GM18520 (cell line): Measurements from ENCODE around the gene HSD17B11.
"Not testable (repeated sequence)": the region's sequence is repeated elsewhere in the genome, so short reads cannot be mapped to it uniquely, and the experiment has no call there.

Experiments used
- ATAC-seq: cut with Tn5 transposase; IDR thresholded peaks from one replicate; pipeline ENCODE4 v1.9.1; 2021; ENCODE audit not compliant: unreplicated experiment

The HSD17B11 gene

DNA sequence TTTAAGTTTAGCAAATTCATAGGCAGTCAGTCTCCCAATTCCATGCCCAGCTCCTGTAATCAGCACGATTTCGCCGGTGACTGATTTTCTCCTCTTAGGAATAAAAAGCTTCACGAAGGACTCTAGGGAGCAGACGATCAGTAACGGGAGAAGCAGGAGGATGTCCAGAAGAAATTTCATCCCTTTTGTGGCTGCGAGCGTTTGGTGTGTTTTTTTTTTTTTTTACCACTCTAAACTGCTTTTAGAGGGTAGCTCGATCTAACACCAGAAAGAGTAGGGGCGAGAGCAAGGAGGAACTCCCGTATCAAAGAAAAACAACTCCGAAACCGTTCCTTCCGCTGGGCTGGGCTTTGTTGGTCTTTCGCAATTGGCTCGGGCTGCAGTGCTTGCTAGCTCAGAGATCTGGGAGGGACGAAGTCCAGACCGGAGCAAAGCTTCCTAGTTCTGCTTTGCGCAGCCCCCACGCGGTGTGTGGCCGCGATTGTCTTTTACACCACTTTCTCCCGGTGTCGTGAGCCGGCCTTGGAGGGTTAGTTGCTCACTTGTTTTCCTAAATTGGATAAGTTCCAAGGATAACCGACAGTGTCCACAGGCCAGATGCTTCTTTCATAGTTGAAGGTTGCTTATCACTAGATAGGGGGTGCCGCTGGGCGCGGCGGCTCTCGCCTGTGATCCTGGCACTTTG is at the start of gene HSD17B11:
Gene HSD17B11 (minus strand): TSS at position 298 of the 685 bp plus-strand sequence. CDS start 118 bp downstream, at position 180.
- ATAC-seq, result peak; percentile 100

DNA sequence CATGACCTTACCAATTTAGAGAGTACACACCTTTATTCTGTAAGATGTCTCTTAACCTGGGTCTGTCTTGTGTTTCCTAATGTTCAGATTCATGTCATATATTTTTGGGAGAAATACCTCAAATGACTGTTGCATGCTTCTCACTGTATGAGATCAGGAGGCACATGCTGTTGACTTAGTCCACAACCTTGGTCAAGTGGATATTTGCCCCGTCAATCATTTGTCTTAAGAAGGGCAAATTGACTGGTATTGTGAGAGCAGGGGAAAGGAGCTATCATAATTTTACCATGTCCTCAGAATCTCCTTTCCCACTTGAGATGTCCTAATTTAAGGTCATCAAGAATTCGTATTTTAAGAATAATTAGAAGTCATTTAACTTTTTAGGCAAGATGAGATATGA is 42.4 kb upstream of the HSD17B11 start:
- ATAC-seq, result no peak

- ATAC-seq, result no peak
Observed at GRCh38 chr4:87430038-87430437, 39.0 kb upstream of the HSD17B11 start.

DNA sequence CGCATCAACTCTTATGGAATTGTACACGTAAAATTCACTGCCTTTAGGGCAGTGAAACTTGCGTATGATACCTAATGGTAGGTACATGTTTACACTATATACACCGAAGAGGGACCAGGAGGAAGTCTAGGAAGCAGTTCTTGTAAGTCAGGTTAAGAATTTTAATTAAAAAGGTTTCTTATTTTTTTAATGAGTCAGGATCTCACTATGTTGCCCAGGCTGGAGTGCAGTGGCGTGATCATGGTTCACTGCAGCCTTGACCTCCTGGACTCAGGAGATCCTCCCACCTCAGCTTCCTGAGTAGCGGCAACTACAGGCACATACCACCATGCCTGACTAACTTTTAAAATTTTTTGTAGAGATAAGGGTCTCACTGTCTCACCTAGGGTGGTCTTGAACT is 38.0 kb upstream of the HSD17B11 start:
- ATAC-seq, result no peak

DNA sequence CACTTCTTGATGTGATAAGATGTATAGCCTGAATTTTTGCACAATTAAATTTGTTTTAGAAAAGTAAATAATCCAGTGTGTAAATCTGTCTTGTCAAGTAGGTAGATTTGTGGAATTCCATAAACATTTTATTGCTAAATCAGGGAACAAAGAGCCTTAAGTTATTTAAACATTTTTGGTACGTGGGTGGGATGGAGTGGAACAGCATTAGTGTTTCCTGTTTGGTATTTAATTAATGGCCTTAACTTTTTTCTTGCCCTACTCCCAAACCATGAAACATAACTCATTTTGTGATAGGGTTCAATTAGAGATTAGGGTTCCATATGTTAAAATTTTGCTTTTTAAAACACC is 36.5 kb upstream of the HSD17B11 start:
- ATAC-seq, result no peak

DNA sequence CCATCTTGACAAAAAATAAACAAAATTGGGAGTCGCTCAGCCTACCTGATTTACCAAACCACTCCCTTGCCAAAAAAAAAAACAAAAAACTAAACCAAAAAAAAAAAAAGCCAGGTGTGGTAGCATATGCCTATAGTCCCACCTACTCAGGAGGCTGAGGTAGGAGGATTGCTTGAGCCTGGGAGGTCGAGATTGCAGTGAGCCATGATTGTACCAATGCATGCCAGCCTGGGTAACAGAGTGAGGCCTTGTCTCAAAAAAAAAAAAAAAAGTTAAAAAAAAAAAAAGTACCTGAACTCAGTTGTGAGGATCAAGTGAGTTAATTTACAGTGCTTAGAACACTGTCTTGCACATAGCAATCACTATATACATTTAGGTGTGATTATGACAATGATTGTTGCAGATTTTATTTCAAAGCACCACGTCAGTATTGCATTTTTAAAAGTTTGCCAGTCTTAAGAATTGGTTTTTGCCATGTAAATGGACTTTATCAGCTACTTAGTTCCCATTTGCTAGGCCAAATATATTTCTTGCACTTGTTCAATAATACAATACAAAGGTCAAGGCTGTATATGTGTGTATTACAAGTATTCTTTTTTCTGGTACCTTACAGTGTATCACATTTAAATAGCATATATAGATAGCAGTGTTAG is 36.0 kb upstream of the HSD17B11 start:
- ATAC-seq, result no peak

DNA sequence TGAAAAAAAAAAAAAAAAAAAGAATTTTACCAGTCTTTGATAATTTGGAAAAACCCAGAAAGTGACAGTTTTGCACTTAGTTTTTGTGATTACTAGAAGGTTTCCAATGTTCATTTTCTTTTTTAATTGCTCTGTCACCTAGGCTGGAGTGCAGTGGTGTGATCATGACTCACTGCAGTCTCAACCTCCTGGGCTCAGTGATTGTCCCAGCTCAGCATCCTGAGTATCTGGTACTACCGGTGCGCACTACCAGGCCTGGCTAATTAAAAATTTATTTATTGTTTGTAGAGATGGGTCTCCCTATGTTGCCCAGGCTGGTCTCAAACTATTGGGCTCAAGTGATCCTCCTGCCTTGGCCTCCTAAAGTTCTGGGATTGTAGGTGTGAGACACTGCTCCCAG is 34.7 kb upstream of the HSD17B11 start:
- no peak for ATAC-seq

DNA sequence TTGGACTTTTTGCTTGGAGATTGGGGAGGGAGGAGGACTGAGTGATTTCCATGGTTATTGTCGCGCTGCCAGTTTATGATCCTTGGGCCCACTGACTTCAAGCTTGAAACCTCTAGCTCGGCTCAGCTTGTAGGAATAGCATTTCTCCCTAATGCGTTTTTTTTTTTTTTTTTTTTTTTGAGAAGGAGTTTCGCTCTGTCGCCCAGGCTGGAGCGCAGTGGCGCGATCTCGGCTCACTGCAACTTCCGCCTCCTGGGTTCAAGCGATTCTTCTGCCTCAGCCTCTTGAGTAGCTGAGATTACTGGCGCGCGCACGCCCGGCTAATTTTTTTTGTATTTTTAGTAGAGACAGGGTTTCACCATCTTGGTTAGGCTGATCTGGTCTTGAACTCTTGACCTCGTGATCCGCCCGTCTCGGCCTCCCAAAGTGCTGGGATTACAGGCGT is 33.1 kb upstream of the HSD17B11 start:
- not testable (repeated sequence) for ATAC-seq

GRCh38 chr4:87423317-87424098 is 32.5 kb upstream of the HSD17B11 start:
- ATAC-seq, result no peak

DNA sequence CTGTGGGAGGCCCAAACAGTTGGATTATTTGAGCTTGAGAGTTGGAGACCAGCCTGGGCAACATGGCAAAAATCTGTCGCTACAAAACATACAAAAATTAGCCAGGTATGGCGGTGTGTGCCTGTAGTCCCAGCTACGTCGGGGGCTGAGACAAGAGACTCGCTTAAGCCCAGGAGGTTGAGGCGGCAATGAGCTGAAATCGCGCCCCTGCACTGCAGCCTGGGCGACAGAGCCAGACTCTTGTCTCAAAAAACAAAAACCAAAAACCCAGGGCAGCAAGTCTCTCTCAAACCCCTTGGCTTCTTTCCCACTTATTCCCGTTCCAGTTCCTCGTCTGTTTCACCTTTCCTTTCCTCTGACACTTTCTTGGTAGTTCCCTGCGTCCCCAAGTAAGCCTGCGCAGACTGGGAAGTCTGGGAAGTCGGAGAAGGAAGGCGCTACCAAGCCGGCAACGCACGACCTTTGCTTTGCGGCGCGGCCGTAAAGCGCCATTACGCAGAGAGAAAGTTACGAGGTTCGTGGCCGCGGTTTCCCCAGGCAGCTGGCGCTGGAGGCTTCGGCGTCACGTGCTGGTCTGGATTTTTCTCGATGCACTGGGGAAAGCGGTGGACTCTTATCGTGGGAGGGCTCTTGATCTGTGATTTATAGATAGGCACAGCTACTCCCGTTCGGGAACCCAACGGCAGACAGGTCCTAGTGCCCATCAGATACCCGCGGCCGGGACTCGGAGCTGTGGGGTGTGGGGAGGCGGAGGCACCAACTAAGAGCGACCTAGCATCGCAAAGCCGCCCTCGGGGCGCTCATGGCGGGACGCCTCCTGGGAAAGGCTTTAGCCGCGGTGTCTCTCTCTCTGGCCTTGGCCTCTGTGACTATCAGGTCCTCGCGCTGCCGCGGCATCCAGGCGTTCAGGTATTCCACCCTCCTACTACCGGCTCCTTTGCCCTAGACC is 31.4 kb upstream of the HSD17B11 start, which contains the start of gene NUDT9:
Gene NUDT9 (plus strand): TSS at position 470 of the 949 bp plus-strand sequence. CDS start 333 bp downstream, at position 803.
- peak; percentile 76 for ATAC-seq

- no peak for ATAC-seq
Observed at GRCh38 chr4:87420276-87420830, 29.4 kb upstream of the HSD17B11 start.

DNA sequence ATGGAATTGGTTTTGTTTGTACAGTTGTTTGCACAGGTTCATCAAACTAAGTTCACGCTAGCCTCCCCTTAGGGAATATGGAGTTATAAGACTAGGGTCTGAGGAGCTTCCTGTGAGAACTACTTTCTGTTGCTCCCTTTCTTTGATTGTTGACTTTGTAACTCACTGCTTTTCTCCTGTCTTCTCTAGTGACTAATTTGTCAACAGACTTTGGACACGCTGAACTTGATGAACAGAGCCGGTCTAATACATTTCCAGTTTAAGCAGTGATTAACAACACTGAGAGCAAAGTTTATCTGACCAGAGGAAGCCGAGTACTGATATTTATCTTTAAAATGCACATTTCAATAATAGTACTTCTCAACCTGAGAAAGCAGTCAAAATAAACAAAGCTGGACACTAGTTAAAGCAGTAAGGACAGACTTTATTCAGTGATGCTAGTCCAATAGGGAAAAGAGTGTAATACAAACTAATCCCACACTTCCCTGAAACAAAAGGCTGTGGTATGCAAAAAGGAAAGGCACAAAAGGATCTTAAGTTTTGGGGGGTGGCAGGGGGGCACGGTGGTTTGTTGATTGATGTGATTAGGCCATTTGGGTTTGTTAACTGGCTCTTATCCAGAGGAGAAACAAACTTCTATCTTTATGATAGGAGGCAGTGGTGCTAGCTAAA is 28.7 kb upstream of the HSD17B11 start:
- ATAC-seq, result no peak

DNA sequence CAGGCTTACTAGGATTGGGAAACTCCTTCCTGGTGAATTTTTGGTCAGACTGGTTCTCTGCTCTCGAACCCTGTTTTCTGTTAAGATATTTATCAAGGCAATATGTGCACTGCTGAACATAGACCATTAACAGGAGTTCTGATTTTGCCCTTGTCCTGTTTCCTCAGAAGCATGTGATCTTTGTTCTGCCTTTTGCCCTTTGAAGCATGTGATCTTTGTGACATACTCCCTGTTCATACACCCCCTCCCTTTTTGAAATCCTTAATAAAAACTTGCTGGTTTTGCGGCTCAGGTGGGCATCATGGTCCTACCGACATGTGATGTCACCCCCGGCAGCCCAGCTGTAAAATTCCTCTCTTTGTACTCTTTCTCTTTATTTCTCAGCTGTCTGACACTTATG is 27.4 kb upstream of the HSD17B11 start:
- ATAC-seq, result not testable (repeated sequence)

DNA sequence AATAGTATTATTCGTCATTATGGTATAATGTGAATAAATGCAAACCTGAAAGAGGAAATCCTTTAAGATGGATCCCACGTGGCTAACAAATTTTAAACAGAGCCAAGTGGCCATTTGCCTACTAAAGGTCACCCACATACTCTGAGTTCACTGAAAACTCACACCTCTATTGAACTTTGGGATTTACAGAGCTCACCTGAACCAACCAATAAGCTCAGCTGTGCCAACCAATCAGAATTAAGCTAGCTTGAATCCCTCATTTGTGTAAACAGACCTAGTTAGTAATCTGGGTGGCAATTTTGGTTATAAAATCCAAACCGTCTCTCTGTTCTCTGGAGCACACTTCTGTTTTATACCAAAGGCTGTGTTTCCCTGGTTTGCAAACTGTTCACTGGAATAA is 26.0 kb upstream of the HSD17B11 start:
- ATAC-seq, result no peak

- no peak for ATAC-seq
Observed at GRCh38 chr4:87414816-87415215, 23.8 kb upstream of the HSD17B11 start.

- no peak for ATAC-seq
Observed at GRCh38 chr4:87410679-87411078, 19.7 kb upstream of the HSD17B11 start.

DNA sequence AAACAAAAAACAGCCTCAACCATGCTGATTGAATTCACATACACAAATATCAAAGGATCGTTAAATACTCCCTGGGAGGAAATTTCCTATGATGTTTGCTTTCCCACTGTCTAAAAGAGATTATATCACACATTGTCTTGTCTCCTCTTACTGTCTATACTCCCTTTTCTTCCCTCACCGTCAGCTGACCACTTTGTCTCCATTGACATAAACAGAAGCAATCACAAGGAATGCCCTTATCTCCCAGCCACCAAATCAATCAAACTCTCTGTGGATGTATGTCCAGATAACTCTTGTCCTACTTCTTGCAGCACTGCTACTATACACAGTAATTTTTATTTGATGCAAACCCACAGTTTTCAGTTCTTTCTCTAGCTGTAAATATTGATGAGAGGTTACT is 19.2 kb upstream of the HSD17B11 start:
- ATAC-seq, result no peak

DNA sequence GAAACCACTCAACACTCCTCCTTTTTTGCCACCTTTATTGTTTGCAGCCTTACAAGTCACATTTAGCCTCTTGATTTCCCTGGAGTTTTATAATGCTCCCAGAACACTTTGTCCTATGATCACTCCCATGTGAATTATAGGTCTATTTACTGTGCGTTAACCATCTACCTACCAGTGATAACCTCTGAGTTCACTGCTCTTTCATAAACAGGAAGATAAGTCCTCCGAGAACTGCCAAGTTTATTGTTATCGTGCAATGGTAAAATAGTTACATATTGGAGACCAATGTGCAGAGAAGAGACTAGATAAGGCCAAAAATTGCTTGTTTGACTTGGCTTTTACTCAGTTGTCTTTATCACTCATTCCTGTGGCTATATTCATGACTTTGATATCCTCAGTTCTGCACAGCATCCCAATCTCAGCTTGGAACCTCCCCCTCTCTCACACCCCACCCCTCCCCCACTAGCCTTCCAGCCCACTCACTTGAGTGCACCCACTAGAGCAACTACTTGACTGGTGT is 18.5 kb upstream of the HSD17B11 start:
- no peak for ATAC-seq

DNA sequence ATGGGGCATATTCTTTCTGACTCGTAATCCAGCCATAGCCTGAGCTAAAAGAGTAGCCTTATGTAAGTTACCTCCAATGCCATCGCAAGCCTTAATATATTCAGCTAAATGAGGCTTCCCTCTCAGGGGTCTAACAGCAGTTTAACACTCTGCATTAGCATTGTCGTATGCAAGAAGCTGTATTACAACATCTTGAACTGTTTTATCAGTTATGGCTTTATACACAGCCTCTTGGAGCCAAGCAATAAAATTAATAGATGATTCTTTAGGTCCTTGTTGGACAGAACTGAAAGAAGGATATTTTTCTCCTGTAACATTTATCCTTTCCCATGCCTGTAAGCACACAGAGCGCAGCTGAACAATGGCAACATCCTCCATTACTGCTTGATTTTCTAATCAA is 15.9 kb upstream of the HSD17B11 start:
- ATAC-seq, result not testable (repeated sequence)

GRCh38 chr4:87406462-87406861 is 15.5 kb upstream of the HSD17B11 start:
- ATAC-seq, result no peak
